HEK293 (cell line): ENCODE measurements around the gene GDF7.

Source experiments
- CTCF ChIA-PET: fragments of 350-600 bp; formaldehyde crosslinking; extraction: SDS; loops from one replicate; lab custom pipeline; 2021; ENCODE audit warnings: antibody characterized with exemption; lab: Yijun Ruan, JAX
- POLR2A ChIA-PET: fragments of 300-600 bp; formaldehyde crosslinking; extraction: SDS; loops from one replicate; lab custom pipeline; 2020; ENCODE audit warnings: antibody characterized with exemption, inconsistent platforms; lab: Yijun Ruan, JAX
- H3K27ac ChIP-seq: fragments of 200-500 bp; sonication (Bioruptor generic); 2 replicates; pipeline ENCODE4 v1.5.1; 2014; ENCODE audit warnings: low read depth, low read length, control low read depth, inconsistent platforms; ENCODE audit errors: extremely low read depth
- H3K36me3 ChIP-seq, 2 experiments: fragments of 200-500 bp in 1 of 2; sonication (Bioruptor generic) in 1 of 2; 1 replicate in 1 of 2; 2 replicates in 1 of 2; pipeline ENCODE4 v1.5.1; 2014 to 2017; ENCODE audit warnings: inconsistent platforms in 2 of 2, low read length in 2 of 2; ENCODE audit not compliant: control insufficient read depth in 2 of 2, insufficient read depth in 1 of 2
- H3K4me1 ChIP-seq: fragments of 200-500 bp; sonication (Bioruptor generic); 2 replicates; pipeline ENCODE4 v1.5.1; 2014; ENCODE audit warnings: mild to moderate bottlenecking, low read length, inconsistent platforms; ENCODE audit not compliant: control insufficient read depth, insufficient read depth
- H3K4me3 ChIP-seq: 2 replicates; pipeline ENCODE4 v1.5.1; 2011; ENCODE audit warnings: low read depth, mild to moderate bottlenecking, control low read depth, low read length, moderate library complexity
- H3K9me3 ChIP-seq: fragments of 200-500 bp; sonication (Bioruptor generic); 2 replicates; pipeline ENCODE4 v1.5.1; 2014; ENCODE audit warnings: low read depth, low read length, inconsistent platforms; ENCODE audit not compliant: control insufficient read depth, insufficient read depth
- ATF2 ChIP-seq: fragments of 450-650 bp; formaldehyde crosslinking; IDR thresholded peaks from 2 replicates; pipeline ENCODE4 v1.5.1; 2016; ENCODE audit warnings: missing biosample characterization, missing genetic modification characterization, low read depth
- BCL11B ChIP-seq: fragments of 450-650 bp; formaldehyde crosslinking; IDR thresholded peaks from 2 replicates; pipeline ENCODE4 v1.5.1; 2016; ENCODE audit warnings: low read depth, missing biosample characterization, missing genetic modification characterization
- GFI1B ChIP-seq: fragments of 450-650 bp; formaldehyde crosslinking; IDR thresholded peaks from 2 replicates; pipeline ENCODE4 v1.5.1; 2016; ENCODE audit warnings: missing biosample characterization, missing genetic modification characterization
- HOXA7 ChIP-seq: sonication (generic); formaldehyde crosslinking; IDR thresholded peaks from 2 replicates; pipeline ENCODE4 v1.8.1; 2022; ENCODE audit warnings: missing genetic modification reagents, borderline replicate concordance
- KLF1 ChIP-seq: fragments of 450-650 bp; formaldehyde crosslinking; IDR thresholded peaks from 2 replicates; pipeline ENCODE4 v1.5.1; 2016; ENCODE audit warnings: missing biosample characterization, missing genetic modification characterization
- MEIS1 ChIP-seq: sonication (generic); formaldehyde crosslinking; IDR thresholded peaks from 2 replicates; pipeline ENCODE4 v1.8.1; 2022; ENCODE audit warnings: missing genetic modification reagents, mild to moderate bottlenecking, borderline replicate concordance
- REPIN1 ChIP-seq: fragments of 450-650 bp; formaldehyde crosslinking; IDR thresholded peaks from 2 replicates; pipeline ENCODE4 v1.5.1; 2017; ENCODE audit warnings: missing biosample characterization, missing genetic modification characterization, low read depth
- SETDB1 ChIP-seq: IDR thresholded peaks from one replicate; pipeline ENCODE4 v1.6.1; 2017; ENCODE audit warnings: mild to moderate bottlenecking, low read length, moderate library complexity, mixed read lengths; ENCODE audit not compliant: insufficient read length
- ZFP41 ChIP-seq: fragments of 450-650 bp; formaldehyde crosslinking; IDR thresholded peaks from 2 replicates; pipeline ENCODE4 v1.5.1; 2016; ENCODE audit warnings: missing biosample characterization, missing genetic modification characterization, borderline replicate concordance
- ZNF138 ChIP-seq: fragments of 450-650 bp; formaldehyde crosslinking; IDR thresholded peaks from 2 replicates; pipeline ENCODE4 v1.5.1; 2016; ENCODE audit warnings: missing biosample characterization, missing genetic modification characterization, borderline replicate concordance
- ZNF2 ChIP-seq: fragments of 450-650 bp; formaldehyde crosslinking; IDR thresholded peaks from 2 replicates; pipeline ENCODE4 v1.5.1; 2016; ENCODE audit warnings: missing biosample characterization, missing genetic modification characterization
- ZNF311 ChIP-seq: fragments of 450-650 bp; formaldehyde crosslinking; IDR thresholded peaks from 2 replicates; pipeline ENCODE4 v1.5.1; 2017; ENCODE audit warnings: missing biosample characterization, missing genetic modification characterization, borderline replicate concordance
- ZNF366 ChIP-seq: fragments of 450-650 bp; formaldehyde crosslinking; conservative IDR thresholded peaks from 2 replicates; pipeline ENCODE4 v1.5.1; 2016; ENCODE audit warnings: missing biosample characterization, missing genetic modification characterization
- ZNF416 ChIP-seq: fragments of 450-650 bp; formaldehyde crosslinking; IDR thresholded peaks from 2 replicates; pipeline ENCODE4 v1.5.1; 2016; ENCODE audit warnings: missing biosample characterization, missing genetic modification characterization
- ZNF473 ChIP-seq: fragments of 450-650 bp; formaldehyde crosslinking; IDR thresholded peaks from 2 replicates; pipeline ENCODE4 v1.5.1; 2017; ENCODE audit warnings: missing biosample characterization, missing genetic modification characterization
- ZNF488 ChIP-seq: fragments of 450-650 bp; formaldehyde crosslinking; IDR thresholded peaks from 2 replicates; pipeline ENCODE4 v1.5.1; 2016; ENCODE audit warnings: missing biosample characterization, missing genetic modification characterization
- ZNF513 ChIP-seq: fragments of 450-650 bp; IDR thresholded peaks from 2 replicates; pipeline ENCODE4 v1.5.1; 2018; ENCODE audit warnings: missing biosample characterization, missing genetic modification characterization
- ZNF514 ChIP-seq: fragments of 450-650 bp; formaldehyde crosslinking; IDR thresholded peaks from 2 replicates; pipeline ENCODE4 v1.5.1; 2016; ENCODE audit warnings: missing biosample characterization, missing genetic modification characterization
- ZNF544 ChIP-seq: fragments of 450-650 bp; formaldehyde crosslinking; IDR thresholded peaks from 2 replicates; pipeline ENCODE4 v1.5.0; 2017; ENCODE audit warnings: missing biosample characterization, missing genetic modification characterization
- ZNF555 ChIP-seq: fragments of 450-650 bp; formaldehyde crosslinking; conservative IDR thresholded peaks from 2 replicates; pipeline ENCODE4 v1.5.1; 2017; ENCODE audit warnings: missing biosample characterization, mild to moderate bottlenecking, missing genetic modification characterization, inconsistent platforms
- ZNF571 ChIP-seq: fragments of 450-650 bp; formaldehyde crosslinking; IDR thresholded peaks from 2 replicates; pipeline ENCODE4 v1.5.0; 2017; ENCODE audit warnings: missing biosample characterization, missing genetic modification characterization
- ZNF610 ChIP-seq: fragments of 450-650 bp; formaldehyde crosslinking; IDR thresholded peaks from 2 replicates; pipeline ENCODE4 v1.5.1; 2016; ENCODE audit warnings: missing biosample characterization, missing genetic modification characterization, borderline replicate concordance
- ZSCAN23 ChIP-seq: fragments of 450-650 bp; formaldehyde crosslinking; IDR thresholded peaks from 2 replicates; pipeline ENCODE4 v1.5.1; 2016; ENCODE audit warnings: missing biosample characterization, missing genetic modification characterization
- ZSCAN30 ChIP-seq: fragments of 450-650 bp; IDR thresholded peaks from 2 replicates; pipeline ENCODE4 v1.5.1; 2018; ENCODE audit warnings: missing biosample characterization, mild to moderate bottlenecking, missing genetic modification characterization, moderate library complexity

GDF7 gene

GRCh38 chr2:20702563-20702962, 35.6 kb downstream of the GDF7 start:
- POLR2A ChIA-PET = no interaction called here
- TF ChIP-seq BCL11B (tag by site-specific recombination) (no peak), REPIN1 (tag by site-specific recombination) (no peak), ZNF2 (tag by site-specific recombination) (no peak), ZNF488 (no peak)
- TF ChIP-seq, all 188 proteins: peak for 0
- CTCF ChIA-PET = interaction anchor here (0.7 kb wide), 1 partner anchor 9 kb away, joined by 4 read pairs; no protein-coding TSS in a partner anchor

GRCh38 chr2:20704886-20705285, 37.9 kb downstream of the GDF7 start:
- ChIA-PET CTCF (interaction anchor here (0.6 to 0.7 kb wide), 2 partner anchors 129 to 367 kb away, joined by 3 to 5 read pairs; no protein-coding TSS in a partner anchor), POLR2A (no interaction called here)
- Histone ChIP-seq H3K36me3 (no peaks in the 10 kb centered on the region), H3K9me3 (no peaks in the 10 kb centered on the region), H3K27ac (no peak overlapping the region), H3K4me3 (no peak overlapping the region), H3K4me1 (no peaks in the 10 kb centered on the region)
- TF ChIP-seq ZNF366 (tag by site-specific recombination) = no peak
- TF ChIP-seq HOXA7 (CRISPR knock-in tag) = no peak
- TF ChIP-seq ZNF610 (tag by site-specific recombination) = no peak
- no peak for TF ChIP-seq KLF1
- TF ChIP-seq ZNF544 (tag by site-specific recombination) = no peak
- no peak for TF ChIP-seq ZNF514 (tag by site-specific recombination)
- no peak for TF ChIP-seq ZNF473 (tag by site-specific recombination)
- TF ChIP-seq GFI1B (tag by site-specific recombination) = no peak
- no peak for TF ChIP-seq SETDB1

More at GRCh38 chr2:20702563-20702962, 35.6 kb downstream of the GDF7 start:
- Histone ChIP-seq H3K36me3 (peaks cover 0 to 4% of the 10 kb centered on the region in 2 experiments; a peak in 1 of 3 replicates), H3K4me3 (no peak overlapping the region), H3K4me1 (no peaks in the 10 kb centered on the region), H3K9me3 (no peaks in the 10 kb centered on the region), H3K27ac (no peak overlapping the region)

GRCh38 chr2:20706217-20706616, 39.3 kb downstream of the GDF7 start:
- H3K4me3 ChIP-seq = no peak overlapping the region
- POLR2A ChIA-PET = no interaction called here
- CTCF ChIA-PET = interaction anchor here (0.5 kb wide), 1 partner anchor 322 kb away, joined by 3 read pairs; no protein-coding TSS in a partner anchor

More at GRCh38 chr2:20706217-20706616, 39.3 kb downstream of the GDF7 start:
- TF ChIP-seq ZNF311 (tag by site-specific recombination) (no peak), ZNF138 (tag by site-specific recombination) (no peak), ATF2 (no peak), ZNF416 (tag by site-specific recombination) (no peak), ZSCAN30 (no peak), ZSCAN23 (tag by site-specific recombination) (no peak), ZNF571 (tag by site-specific recombination) (no peak), ZFP41 (tag by site-specific recombination) (no peak), MEIS1 (CRISPR knock-in tag) (no peak), ZNF555 (tag by site-specific recombination) (no peak), ZNF513 (no peak)
- Histone ChIP-seq H3K4me1 (no peaks in the 10 kb centered on the region), H3K27ac (no peak overlapping the region), H3K9me3 (no peaks in the 10 kb centered on the region), H3K36me3 (no peaks in the 10 kb centered on the region)
